Measurements from ENCODE around the gene ABLIM2. TPM values are rescaled to one million over a fixed set of nuclear protein-coding genes. Genes with fewer than 3 reads are reported as not detected.

The ABLIM2 gene
- total RNA-seq, 6 experiments from 2014 or later, result 0.14 TPM; not detected in 5

GRCh38 chr4:8164194-8164565 lies 5.6 kb upstream of the ABLIM2 start:
- peaks cover 23% of the 10 kb centered on the region for H3K27me3 Mint-ChIP-seq (ENCODE audit: insufficient read depth)
- no peak overlapping the region for H3K4me3 Mint-ChIP-seq
- no peak for TF ChIP-seq CTCF (IDR thresholded peaks at IDR 0.05)
- no peak overlapping the region for H3K27ac Mint-ChIP-seq
- H3K9me3 Mint-ChIP-seq, result peaks cover 15% of the 10 kb centered on the region; the same call in 1 of the 2 replicates
- peaks cover 5% of the 10 kb centered on the region for H3K4me1 Mint-ChIP-seq (ENCODE audit: low read depth)
- no peak for DNase-seq
- peaks cover 6% of the 10 kb centered on the region; the same call in 1 of the 2 replicates for H3K36me3 Mint-ChIP-seq (ENCODE audit: low read depth)

- DNase-seq, result no peak
- Mint-ChIP-seq H3K27me3 (ENCODE audit: insufficient read depth) (peaks cover 23% of the 10 kb centered on the region), H3K36me3 (ENCODE audit: low read depth) (peaks cover 5% of the 10 kb centered on the region; the same call in 1 of the 2 replicates), H3K27ac (no peak overlapping the region), H3K4me1 (ENCODE audit: low read depth) (peaks cover 10% of the 10 kb centered on the region), H3K9me3 (peaks cover 11% of the 10 kb centered on the region; the same call in 1 of the 2 replicates), H3K4me3 (no peak overlapping the region)
- no peak for TF ChIP-seq CTCF (IDR thresholded peaks at IDR 0.05)
Observed at GRCh38 chr4:8163436-8164193, 5.0 kb upstream of the ABLIM2 start.

GRCh38 chr4:8163026-8163425 lies 4.4 kb upstream of the ABLIM2 start:
- H3K36me3 Mint-ChIP-seq (ENCODE audit: low read depth), result no peaks in the 10 kb centered on the region
- peaks cover 23% of the 10 kb centered on the region for H3K27me3 Mint-ChIP-seq (ENCODE audit: insufficient read depth)
- H3K9me3 Mint-ChIP-seq, result peaks cover 5% of the 10 kb centered on the region; the same call in 1 of the 2 replicates
- no peak for TF ChIP-seq CTCF (IDR thresholded peaks at IDR 0.05)
- peaks cover 10% of the 10 kb centered on the region for H3K4me1 Mint-ChIP-seq (ENCODE audit: low read depth)
- no peak overlapping the region for H3K27ac Mint-ChIP-seq
- DNase-seq, result no peak
- H3K4me3 Mint-ChIP-seq, result no peak overlapping the region

GRCh38 chr4:8162625-8163024 lies 4.0 kb upstream of the ABLIM2 start:
- Mint-ChIP-seq H3K27ac (no peak overlapping the region), H3K36me3 (ENCODE audit: low read depth) (no peaks in the 10 kb centered on the region), H3K4me1 (ENCODE audit: low read depth) (peaks cover 10% of the 10 kb centered on the region), H3K4me3 (no peak overlapping the region), H3K9me3 (0 out of 2 replicates have a peak, but pooled peaks cover 1% of the 10 kb centered on the region), H3K27me3 (ENCODE audit: insufficient read depth) (peaks cover 23% of the 10 kb centered on the region)
- TF ChIP-seq CTCF (IDR thresholded peaks at IDR 0.05), result no peak
- no peak for DNase-seq

- Mint-ChIP-seq H3K27ac (no peak overlapping the region), H3K4me3 (no peak overlapping the region), H3K27me3 (ENCODE audit: insufficient read depth) (peaks cover 26% of the 10 kb centered on the region), H3K36me3 (ENCODE audit: low read depth) (no peaks in the 10 kb centered on the region), H3K4me1 (ENCODE audit: low read depth) (peaks cover 10% of the 10 kb centered on the region), H3K9me3 (no peaks in the 10 kb centered on the region)
- no peak for DNase-seq
- no peak for TF ChIP-seq CTCF (IDR thresholded peaks at IDR 0.05)
Observed at GRCh38 chr4:8160572-8160971, 2.0 kb upstream of the ABLIM2 start.
